Caco-2 (cell line): ENCODE data around the gene NIM1K. TPM values are rescaled to one million over a fixed set of nuclear protein-coding genes. Genes with fewer than 3 reads are reported as not detected.

Source experiments
- BruUV-seq: library from RNA; stranded (reverse); fragments of 400-500 nt; replicated peaks from 2 replicates; lab custom pipeline; 2021; lab: Mats Ljungman, UMichigan
- CTCF ChIA-PET: fragments of 300-600 bp; sonication (Branson Sonifier 250); formaldehyde crosslinking; loops from one replicate; lab custom pipeline; 2022; ENCODE audit warnings: antibody characterized with exemption; lab: Charles Lee
- POLR2A ChIA-PET: fragments of 300-600 bp; sonication (Branson Sonifier 250); formaldehyde crosslinking; loops from one replicate; lab custom pipeline; 2022; ENCODE audit warnings: antibody characterized with exemption; lab: Charles Lee
- DNase-seq, 2 experiments: peaks; one replicate each; pipeline versions ENCODE4 v3.0.0 to v3.0.0-alpha.2; 2020 to 2022
- H3K27me3 ChIP-seq: replicated peaks from 2 replicates; pipeline ENCODE4 v1.6.0; 2011; ENCODE audit warnings: low read length; ENCODE audit not compliant: control insufficient read depth, insufficient read depth
- H3K36me3 ChIP-seq: 2 replicates; pipeline ENCODE4 v1.5.1; 2011; ENCODE audit warnings: low read length; ENCODE audit not compliant: control insufficient read depth, insufficient read depth
- H3K4me1 ChIP-seq: fragments of 250-450 bp; sonication (Bioruptor Pico); 2 replicates; pipeline ENCODE4 v1.5.1; 2020; ENCODE audit warnings: mild to moderate bottlenecking
- H3K4me3 ChIP-seq: 2 replicates; pipeline ENCODE4 v1.5.1; 2011; ENCODE audit warnings: low read depth, mild to moderate bottlenecking, control low read depth, low read length
- H3K9me3 ChIP-seq: fragments of 250-450 bp; sonication (Bioruptor Pico); 2 replicates; pipeline ENCODE4 v1.5.1; 2020; ENCODE audit warnings: mild to moderate bottlenecking, moderate library complexity
- H3K27ac Mint-ChIP-seq: one replicate; pipeline ENCODE4 v1.8.0; 2022; ENCODE audit warnings: mixed read lengths; ENCODE audit not compliant: unreplicated experiment
- H3K27me3 Mint-ChIP-seq: one replicate; pipeline ENCODE4 v1.8.0; 2022; ENCODE audit warnings: mixed read lengths; ENCODE audit not compliant: insufficient read depth, unreplicated experiment
- H3K36me3 Mint-ChIP-seq: one replicate; pipeline ENCODE4 v1.8.0; 2022; ENCODE audit warnings: mild to moderate bottlenecking, mixed read lengths; ENCODE audit not compliant: insufficient read depth, unreplicated experiment
- H3K4me1 Mint-ChIP-seq: one replicate; pipeline ENCODE4 v1.8.0; 2022; ENCODE audit warnings: low read depth, mixed read lengths; ENCODE audit not compliant: unreplicated experiment
- H3K4me3 Mint-ChIP-seq: one replicate; pipeline ENCODE4 v1.8.0; 2022; ENCODE audit warnings: mild to moderate bottlenecking, moderate library complexity, mixed read lengths; ENCODE audit not compliant: unreplicated experiment
- H3K9me3 Mint-ChIP-seq: one replicate; pipeline ENCODE4 v1.8.0; 2022; ENCODE audit warnings: mixed read lengths; ENCODE audit not compliant: unreplicated experiment
- CTCF ChIP-seq, 2 experiments: fragments of 200-600 bp in 1 of 2; IDR thresholded peaks; 1 replicate in 1 of 2; 2 replicates in 1 of 2; pipeline versions ENCODE4 v1.5.1 to v1.8.0; 2011 to 2022; ENCODE audit warnings: antibody characterized with exemption in 1 of 2, control low read depth in 1 of 2, inconsistent platforms in 1 of 2, low read depth in 1 of 2, low read length in 1 of 2, mild to moderate bottlenecking in 1 of 2, moderate library complexity in 1 of 2; ENCODE audit not compliant: insufficient read depth in 1 of 2, severe bottlenecking in 1 of 2, unreplicated experiment in 1 of 2
- intact Hi-C: fragments of 100-400 bp; cut with micrococcal nuclease; formaldehyde crosslinking; loops from one replicate; pipeline ENCODE4 v1.10.0; 2022; ENCODE audit not compliant: unreplicated experiment
- total RNA-seq: library from RNA; stranded (reverse); gene quantifications from 2 replicates; pipeline ENCODE4 v1.2.3, GENCODE V29; 2022

NIM1K gene
- total RNA-seq, 1 experiment from 2014 or later, result not detected

DNA sequence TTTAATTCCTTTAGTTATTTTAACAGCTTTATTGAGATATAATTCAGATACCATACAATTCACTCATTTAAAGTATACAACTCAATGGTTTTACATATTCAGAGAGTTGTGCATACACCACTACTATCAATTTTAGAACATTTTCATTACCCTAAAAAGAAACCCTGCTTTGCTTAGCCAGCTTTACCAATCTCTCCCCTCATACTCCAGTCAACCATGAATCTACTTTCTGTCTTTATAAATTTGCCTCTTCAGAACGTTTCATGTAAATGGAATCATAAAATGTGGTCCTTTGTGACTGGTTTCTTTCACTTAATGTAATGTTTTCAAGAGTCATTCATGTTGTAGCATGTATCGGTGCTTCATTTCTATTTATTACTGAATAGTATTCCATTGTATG, 24.9 kb downstream of the NIM1K start:
- intact Hi-C loops, result no loop called here

DNA sequence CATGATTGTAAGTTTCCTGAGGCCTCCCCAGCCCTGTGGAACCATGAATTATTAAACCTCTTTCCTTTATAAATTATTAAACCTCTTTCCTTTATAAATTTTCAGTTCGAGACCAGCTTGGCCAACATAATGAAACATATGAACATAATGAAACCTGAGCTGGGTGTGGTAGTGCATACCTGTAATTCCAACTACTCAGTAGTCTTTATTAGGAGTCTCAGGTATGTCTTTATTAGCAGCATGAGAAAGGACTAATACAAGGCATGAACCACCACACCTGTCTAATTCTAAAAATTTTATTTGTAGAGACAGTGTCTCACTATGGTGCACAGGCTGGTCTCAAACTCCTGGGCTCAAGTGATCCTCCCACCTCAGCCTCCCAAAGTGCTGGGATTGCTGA, 27.1 kb downstream of the NIM1K start:
- CTCF ChIA-PET, result no interaction called here
- H3K9me3 ChIP-seq, result no peaks in the 10 kb centered on the region
- H3K4me1 ChIP-seq, result no peaks in the 10 kb centered on the region
- H3K4me3 ChIP-seq, result no peak overlapping the region
- Mint-ChIP-seq H3K27ac (no peak overlapping the region), H3K27me3 (peaks cover 3% of the 10 kb centered on the region), H3K4me1 (no peaks in the 10 kb centered on the region), H3K4me3 (no peak overlapping the region), H3K36me3 (no peaks in the 10 kb centered on the region), H3K9me3 (no peaks in the 10 kb centered on the region)
- no peak for DNase-seq
- intact Hi-C loops, result no loop called here
- TF ChIP-seq CTCF (IDR thresholded peaks at IDR 0.05; ENCODE audit: insufficient read depth in 1 of 2, low read depth in 1 of 2, low read length in 1 of 2, severe bottlenecking in 1 of 2, unreplicated experiment in 1 of 2), result no peak
- H3K27me3 ChIP-seq, result no peaks in the 10 kb centered on the region
- BruUV-seq, result no TSS peak
- no peaks in the 10 kb centered on the region for H3K36me3 ChIP-seq
- POLR2A ChIA-PET, result no interaction called here

More for the DNA sequence above, 24.9 kb downstream of the NIM1K start:
- no peaks in the 10 kb centered on the region for H3K9me3 Mint-ChIP-seq
- no TSS peak for BruUV-seq
- no peak overlapping the region for H3K27ac Mint-ChIP-seq
- no peaks in the 10 kb centered on the region for H3K36me3 Mint-ChIP-seq
- H3K4me1 ChIP-seq, result no peaks in the 10 kb centered on the region
- no peaks in the 10 kb centered on the region for H3K27me3 ChIP-seq
- peaks cover 3% of the 10 kb centered on the region for H3K27me3 Mint-ChIP-seq
- POLR2A ChIA-PET, result interaction anchor here (0.6 kb wide), 3 partner anchors 50 to 327 kb away, joined by 3 to 6 read pairs (median 3); no protein-coding TSS in a partner anchor
- no peaks in the 10 kb centered on the region for H3K4me1 Mint-ChIP-seq
- CTCF ChIA-PET, result no interaction called here
- H3K4me3 ChIP-seq, result no peak overlapping the region
- H3K4me3 Mint-ChIP-seq, result no peak overlapping the region
- no peak for TF ChIP-seq CTCF (IDR thresholded peaks at IDR 0.05; ENCODE audit: insufficient read depth in 1 of 2, low read depth in 1 of 2, low read length in 1 of 2, severe bottlenecking in 1 of 2, unreplicated experiment in 1 of 2)
- no peak for DNase-seq
- no peaks in the 10 kb centered on the region for H3K9me3 ChIP-seq
- no peaks in the 10 kb centered on the region for H3K36me3 ChIP-seq

GRCh38 chr5:43221502-43221901, 29.5 kb downstream of the NIM1K start:
- Histone ChIP-seq H3K9me3 (no peaks in the 10 kb centered on the region), H3K4me1 (no peaks in the 10 kb centered on the region), H3K27me3 (no peaks in the 10 kb centered on the region), H3K36me3 (no peaks in the 10 kb centered on the region), H3K4me3 (no peak overlapping the region)
- H3K4me3 Mint-ChIP-seq, result no peak overlapping the region
- intact Hi-C loops, result no loop called here
- H3K27ac Mint-ChIP-seq, result no peak overlapping the region
- ChIA-PET POLR2A (no interaction called here), CTCF (no interaction called here)
- no peaks in the 10 kb centered on the region for H3K4me1 Mint-ChIP-seq
- no peaks in the 10 kb centered on the region for H3K9me3 Mint-ChIP-seq
- no peak for TF ChIP-seq CTCF (IDR thresholded peaks at IDR 0.05; ENCODE audit: insufficient read depth in 1 of 2, low read depth in 1 of 2, low read length in 1 of 2, severe bottlenecking in 1 of 2, unreplicated experiment in 1 of 2)
- H3K27me3 Mint-ChIP-seq, result peaks cover under 1% of the 10 kb centered on the region
- no peaks in the 10 kb centered on the region for H3K36me3 Mint-ChIP-seq
- BruUV-seq, result no TSS peak
- DNase-seq, result no peak
